GM12892 (cell line): ENCODE results near the gene BAZ2B.
"Not testable (repeated sequence)": the region's sequence is repeated elsewhere in the genome, so short reads cannot be mapped to it uniquely, and the experiment has no call there.

ENCODE experiments used
- DNase-seq: peaks from one replicate; pipeline ENCODE4 v3.0.0; 2011; ENCODE audit not compliant: insufficient read length
- FAIRE-seq: peaks from 2 replicates; lab custom pipeline; 2011; peaks lifted over from hg19 to GRCh38; lab: Jason Lieb, UNC
- POLR2A ChIP-seq: IDR thresholded peaks from 2 replicates; pipeline ENCODE4 v1.6.1; 2011; ENCODE audit warnings: low read depth, low read length, control low read depth
- POLR2AphosphoS5 ChIP-seq: IDR thresholded peaks from 2 replicates; pipeline ENCODE4 v1.6.1; 2011; ENCODE audit warnings: low read depth, low read length, control low read depth
- TAF1 ChIP-seq: IDR thresholded peaks from 2 replicates; pipeline ENCODE4 v1.6.1; 2011; ENCODE audit warnings: low read depth, mild to moderate bottlenecking, control low read depth, low read length, borderline replicate concordance

Gene BAZ2B

GRCh38 chr2:159375241-159375640, 241.1 kb downstream of the BAZ2B start:
- DNase-seq (no peak), FAIRE-seq (no peak)
- TF ChIP-seq POLR2A (no peak), POLR2AphosphoS5 (no peak), TAF1 (no peak)

- TF ChIP-seq TAF1 (no peak), POLR2AphosphoS5 (no peak), POLR2A (no peak)
- DNase-seq (no peak), FAIRE-seq (no peak)
These were observed 244.8 kb downstream of the BAZ2B start for GRCh38 chr2:159371506-159371905.

- no peak for DNase-seq
- no peak for TF ChIP-seq POLR2A
- TF ChIP-seq POLR2AphosphoS5: no peak
- TF ChIP-seq TAF1: no peak
- no peak for FAIRE-seq
These were observed 249.8 kb downstream of the BAZ2B start for GRCh38 chr2:159366538-159366937.

GRCh38 chr2:159362816-159363251, 253.5 kb downstream of the BAZ2B start:
- no peak for TF ChIP-seq POLR2AphosphoS5
- no peak for TF ChIP-seq POLR2A
- no peak for TF ChIP-seq TAF1
- FAIRE-seq: no peak
- DNase-seq: no peak

- TF ChIP-seq POLR2A (no peak), TAF1 (no peak), POLR2AphosphoS5 (no peak)
- FAIRE-seq (no peak), DNase-seq (no peak)
These were observed 254.3 kb downstream of the BAZ2B start for GRCh38 chr2:159362094-159362493.

- not testable (repeated sequence) for FAIRE-seq, DNase-seq
These were observed 254.7 kb downstream of the BAZ2B start for GRCh38 chr2:159361603-159362002.

- FAIRE-seq: no peak
- TF ChIP-seq TAF1: no peak
- no peak for TF ChIP-seq POLR2A
- TF ChIP-seq POLR2AphosphoS5: no peak
- no peak for DNase-seq
These were observed 260.2 kb downstream of the BAZ2B start for GRCh38 chr2:159356053-159356554.

- DNase-seq (no peak), FAIRE-seq (no peak)
- TF ChIP-seq POLR2AphosphoS5 (no peak), POLR2A (no peak), TAF1 (no peak)
These were observed 264.4 kb downstream of the BAZ2B start for GRCh38 chr2:159351977-159352376.

GRCh38 chr2:159349674-159350299, 266.6 kb downstream of the BAZ2B start:
- FAIRE-seq (no peak), DNase-seq (no peak)
- TF ChIP-seq POLR2AphosphoS5: no peak
- no peak for TF ChIP-seq POLR2A
- TF ChIP-seq TAF1: no peak

GRCh38 chr2:159326569-159327255, 289.6 kb downstream of the BAZ2B start:
- TF ChIP-seq POLR2A (no peak), POLR2AphosphoS5 (no peak), TAF1 (no peak)
- no peak for DNase-seq
- no peak for FAIRE-seq

GRCh38 chr2:159322419-159322818, 293.9 kb downstream of the BAZ2B start:
- FAIRE-seq (no peak), DNase-seq (no peak)
- no peak for TF ChIP-seq POLR2A
- no peak for TF ChIP-seq POLR2AphosphoS5
- TF ChIP-seq TAF1: no peak
